ENCODE results near the gene PUS1. TPM values are rescaled to one million over a fixed set of nuclear protein-coding genes. Genes with fewer than 3 reads are reported as not detected.
"Not testable (repeated sequence)": the region's sequence is repeated elsewhere in the genome, so short reads cannot be mapped to it uniquely, and the experiment has no call there.

PUS1 gene
- total RNA-seq (2014; rRNA removed; shearing (Covaris generic)): 9.3 and 10.3 TPM in 2 replicates

DNA sequence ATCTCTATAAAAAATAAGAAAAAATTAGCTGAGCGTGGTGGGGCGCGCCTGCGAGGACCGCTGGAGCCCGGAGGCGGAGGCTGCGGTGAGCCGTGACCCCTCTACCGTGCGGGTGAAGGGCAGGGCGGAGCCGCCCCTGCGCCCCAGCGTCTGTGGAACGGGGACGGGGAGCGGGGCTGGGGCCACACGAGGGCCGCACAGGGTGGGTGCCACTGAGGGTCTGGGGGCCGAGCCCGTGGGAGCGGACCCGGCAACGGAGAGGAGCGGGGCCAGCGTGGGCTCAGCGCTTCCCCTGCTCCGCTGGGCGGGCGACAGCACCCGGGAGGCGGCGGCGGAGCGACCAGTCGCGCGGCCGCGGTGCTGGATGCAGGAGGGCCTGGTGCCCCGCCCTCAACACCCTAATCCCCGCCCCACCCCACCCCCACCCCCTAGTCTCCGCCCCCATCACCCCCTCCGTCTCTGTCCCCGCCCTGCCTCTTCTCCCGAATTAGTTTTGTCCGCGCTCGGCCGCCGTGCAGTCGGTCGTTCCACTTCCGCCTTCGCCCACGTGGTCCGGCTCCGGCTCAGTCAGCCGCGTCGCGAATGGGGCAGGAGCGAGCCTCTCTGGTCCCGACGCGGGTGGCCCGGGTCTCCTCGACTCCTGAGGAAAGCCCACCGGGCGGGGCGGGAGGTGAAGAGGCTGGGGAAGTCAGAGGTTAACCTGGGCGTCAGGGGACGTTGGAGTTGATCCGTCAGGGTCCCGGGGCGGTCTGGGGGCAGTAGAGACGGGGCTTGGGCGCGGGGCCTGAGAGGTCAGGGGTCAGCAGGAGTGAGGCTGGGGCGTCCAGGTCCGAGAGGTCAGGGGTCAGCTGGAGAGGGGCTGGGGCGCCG, at the start of gene PUS1:
Gene PUS1, plus strand, starts transcription at position 566 of the 870 bp plus-strand sequence. CDS start 447 bp downstream, outside the sequence.
- peak; percentile 91 for DNase-seq (ENCODE audit: low read depth)

GRCh38 chr12:131882804-131883520, 46.1 kb upstream of the PUS1 start:
- DNase-seq (ENCODE audit: low read depth): no peak

GRCh38 chr12:131883521-131883900, 45.6 kb upstream of the PUS1 start:
- DNase-seq (ENCODE audit: low read depth): no peak

DNA sequence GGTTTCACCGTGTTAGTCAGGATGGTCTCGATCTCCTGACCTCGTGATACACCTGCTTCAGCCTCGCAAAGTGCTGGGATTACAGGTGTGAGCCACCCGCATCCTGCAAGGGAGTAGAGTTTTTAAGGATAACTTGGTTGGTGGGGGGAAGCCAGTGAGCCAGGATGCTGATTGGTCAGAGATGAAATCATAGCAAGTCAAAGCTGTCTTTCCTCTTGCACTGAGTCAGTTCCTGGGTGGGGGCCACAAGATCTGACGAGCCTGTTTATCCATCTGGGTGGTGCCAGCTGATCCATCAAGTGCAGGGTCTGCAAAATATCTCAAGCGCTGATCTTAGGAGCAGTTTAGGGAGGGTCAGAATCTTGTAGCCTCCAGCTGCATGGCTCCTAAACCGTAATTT, 44.0 kb upstream of the PUS1 start:
- not testable (repeated sequence) for DNase-seq (ENCODE audit: low read depth)

DNA sequence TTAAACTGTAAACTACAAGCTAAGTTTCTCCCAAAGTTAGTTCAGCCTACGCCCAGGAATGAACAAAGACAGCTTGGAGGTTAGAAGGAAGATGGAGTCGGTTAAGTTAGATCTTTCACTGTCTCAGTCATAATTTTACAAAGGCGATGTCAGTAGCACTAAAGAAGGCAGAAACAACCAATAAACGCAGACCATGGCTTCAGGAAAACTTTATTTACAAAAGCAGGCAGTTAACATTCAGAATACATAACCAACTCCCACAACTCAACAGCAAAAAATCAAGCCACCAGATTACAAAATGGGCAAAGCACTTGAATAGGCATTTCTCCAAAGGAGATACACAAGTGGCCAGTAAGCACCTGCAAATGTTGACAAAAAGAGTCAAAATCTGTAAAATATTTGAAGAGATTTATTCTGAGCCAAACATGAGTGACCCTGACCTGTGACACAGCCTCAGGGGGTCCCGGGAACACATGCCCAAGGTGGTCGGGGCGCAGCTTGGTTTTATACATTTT, 43.5 kb upstream of the PUS1 start:
- no peak for DNase-seq (ENCODE audit: low read depth)

DNA sequence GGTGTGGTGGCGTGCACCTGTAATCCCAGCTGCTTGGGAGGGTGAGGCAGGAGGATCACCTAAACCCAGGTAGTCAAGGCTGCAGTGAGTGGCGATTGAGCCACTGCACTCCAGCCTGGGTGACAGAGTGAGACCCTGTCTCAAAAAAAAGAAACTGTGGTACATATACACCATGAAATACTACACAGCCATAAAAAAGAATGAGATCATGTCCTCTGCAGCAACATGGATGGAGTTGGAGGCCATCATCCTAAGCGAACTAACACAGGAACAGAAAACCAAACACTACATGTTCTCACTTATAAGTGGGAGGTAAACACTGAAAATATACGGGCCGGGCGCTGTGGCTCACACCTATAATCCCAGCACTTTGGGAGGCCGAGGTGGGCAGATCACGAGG, 37.4 kb upstream of the PUS1 start:
- DNase-seq (ENCODE audit: low read depth): not testable (repeated sequence)

DNA sequence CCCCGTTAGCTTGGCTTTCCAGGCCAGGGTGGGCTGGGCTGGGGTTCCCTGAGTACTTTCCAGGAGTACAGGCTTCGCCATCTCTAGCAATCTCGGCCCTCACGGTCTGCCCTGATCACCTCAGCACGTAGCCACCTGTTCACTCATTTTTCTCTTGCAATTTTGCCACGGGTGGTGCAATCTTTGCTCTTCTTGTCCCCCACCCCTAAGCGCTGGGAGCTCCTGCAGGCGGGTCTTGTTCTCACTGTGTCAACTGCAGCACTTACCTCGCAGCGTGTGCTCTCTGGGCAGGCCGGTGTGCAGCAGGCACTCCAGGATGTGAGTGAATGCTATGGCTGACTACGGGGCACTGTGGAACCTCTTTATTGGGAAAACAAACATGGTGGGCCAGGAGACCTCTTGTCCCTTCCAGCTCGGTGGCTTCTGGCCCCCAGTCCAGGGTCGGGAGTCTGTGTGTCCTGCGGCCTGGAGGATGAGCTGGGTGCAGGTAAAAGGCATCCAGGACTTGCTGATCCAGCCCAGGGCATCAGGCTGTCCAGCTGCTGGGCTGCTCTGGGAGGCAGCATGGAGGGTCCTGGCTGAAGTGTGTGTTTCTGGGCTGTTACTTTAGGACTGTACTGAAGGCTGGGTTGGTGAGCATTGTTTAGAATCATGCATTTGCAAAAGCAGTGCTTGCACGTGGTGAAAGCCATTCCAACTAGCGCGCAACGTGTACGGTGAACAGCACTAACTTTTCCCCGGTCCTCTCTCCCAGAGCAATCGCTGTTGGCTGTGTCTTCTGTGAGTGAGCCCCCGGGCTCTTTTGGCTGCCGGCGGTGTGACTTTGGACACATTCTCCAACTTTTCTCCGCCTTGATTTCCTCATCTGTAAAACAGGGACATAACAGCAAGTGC, 36.1 kb upstream of the PUS1 start:
- DNase-seq (ENCODE audit: low read depth): no peak

DNA sequence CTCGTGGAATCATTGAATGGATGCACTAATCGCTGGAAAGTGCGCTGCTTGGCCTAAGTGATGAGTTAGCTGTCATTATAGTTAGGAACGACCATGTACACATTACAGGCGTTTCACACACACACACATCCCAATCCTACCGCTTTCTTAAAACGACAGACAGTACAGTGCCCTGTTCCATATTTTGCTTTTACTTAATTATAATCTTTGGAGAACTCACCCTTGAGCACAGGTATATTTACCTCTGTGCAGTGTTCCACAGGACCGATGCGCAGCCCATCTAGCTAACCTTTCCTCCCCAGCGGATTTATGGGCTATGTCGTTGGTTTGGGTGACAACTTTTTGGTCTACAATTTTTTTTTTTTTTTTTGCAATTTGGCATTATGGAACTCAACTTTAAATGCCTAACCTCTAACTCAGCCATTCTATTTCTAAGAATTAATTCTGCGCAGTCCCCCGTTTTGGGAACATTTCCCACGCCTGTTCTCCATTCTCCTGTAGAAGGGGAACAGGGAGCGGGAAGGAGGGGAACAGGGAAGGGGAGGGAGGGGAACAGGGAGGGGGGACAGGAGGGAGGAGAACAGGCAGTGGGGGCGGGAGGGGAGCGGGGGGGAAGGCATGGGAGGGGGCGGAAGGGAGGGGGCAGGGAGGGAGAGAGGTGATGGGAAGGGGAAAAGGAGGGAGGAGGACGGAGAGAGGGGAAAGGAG, 35.3 kb upstream of the PUS1 start:
- no peak for DNase-seq (ENCODE audit: low read depth)

- peak; percentile 83 for DNase-seq (ENCODE audit: low read depth)
Measured at GRCh38 chr12:131894313-131894860, 34.7 kb upstream of the PUS1 start, which contains the start of gene ULK1. TSS of gene ULK1 (plus strand) at chr12:131894622. CDS start at chr12:131895002, 380 bp downstream.

GRCh38 chr12:131894981-131895639, 34.0 kb upstream of the PUS1 start:
- DNase-seq (ENCODE audit: low read depth): no peak

GRCh38 chr12:131895640-131896079, 33.4 kb upstream of the PUS1 start:
- DNase-seq (ENCODE audit: low read depth): no peak

GRCh38 chr12:131896080-131896810, 32.8 kb upstream of the PUS1 start:
- peak; percentile 88 for DNase-seq (ENCODE audit: low read depth)

DNA sequence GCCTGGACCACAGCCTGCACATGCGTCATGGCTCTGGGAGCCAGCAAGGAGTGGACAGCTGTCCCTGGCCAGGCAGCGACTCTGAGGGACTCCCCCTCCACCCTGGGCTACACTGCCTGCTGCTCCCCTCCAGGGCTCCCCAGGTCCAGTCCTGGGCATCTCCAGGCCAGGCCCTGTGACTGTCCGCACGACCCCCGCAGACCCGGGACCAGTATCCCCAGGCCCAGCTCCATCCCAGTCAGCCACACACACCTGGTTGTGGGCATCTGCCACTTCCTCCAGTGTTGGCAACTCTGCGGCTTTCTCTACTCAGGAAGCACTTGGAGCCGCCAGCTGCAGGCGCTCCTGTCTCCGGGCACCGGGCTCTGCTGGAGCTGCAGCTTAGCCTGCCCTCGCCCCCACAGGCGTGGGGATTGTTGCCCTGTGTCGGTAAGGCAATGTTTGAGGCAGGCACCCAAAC, 32.2 kb upstream of the PUS1 start:
- no peak for DNase-seq (ENCODE audit: low read depth)

GRCh38 chr12:131897276-131897675, 31.8 kb upstream of the PUS1 start:
- no peak for DNase-seq (ENCODE audit: low read depth)

GRCh38 chr12:131897875-131898274, 31.2 kb upstream of the PUS1 start:
- DNase-seq (ENCODE audit: low read depth): no peak

GRCh38 chr12:131900397-131900796, 28.7 kb upstream of the PUS1 start:
- no peak for DNase-seq (ENCODE audit: low read depth)

GRCh38 chr12:131901431-131902331, 27.4 kb upstream of the PUS1 start:
- no peak for DNase-seq (ENCODE audit: low read depth)

All from M059J (cell line).